ENCODE data around the gene TRMT2A. TPM values are rescaled to one million over a fixed set of nuclear protein-coding genes. Genes with fewer than 3 reads are reported as not detected.

TRMT2A gene
- polyA plus RNA-seq, 4 donors = 44.9 to 58.1 (median 48.8) TPM

DNA sequence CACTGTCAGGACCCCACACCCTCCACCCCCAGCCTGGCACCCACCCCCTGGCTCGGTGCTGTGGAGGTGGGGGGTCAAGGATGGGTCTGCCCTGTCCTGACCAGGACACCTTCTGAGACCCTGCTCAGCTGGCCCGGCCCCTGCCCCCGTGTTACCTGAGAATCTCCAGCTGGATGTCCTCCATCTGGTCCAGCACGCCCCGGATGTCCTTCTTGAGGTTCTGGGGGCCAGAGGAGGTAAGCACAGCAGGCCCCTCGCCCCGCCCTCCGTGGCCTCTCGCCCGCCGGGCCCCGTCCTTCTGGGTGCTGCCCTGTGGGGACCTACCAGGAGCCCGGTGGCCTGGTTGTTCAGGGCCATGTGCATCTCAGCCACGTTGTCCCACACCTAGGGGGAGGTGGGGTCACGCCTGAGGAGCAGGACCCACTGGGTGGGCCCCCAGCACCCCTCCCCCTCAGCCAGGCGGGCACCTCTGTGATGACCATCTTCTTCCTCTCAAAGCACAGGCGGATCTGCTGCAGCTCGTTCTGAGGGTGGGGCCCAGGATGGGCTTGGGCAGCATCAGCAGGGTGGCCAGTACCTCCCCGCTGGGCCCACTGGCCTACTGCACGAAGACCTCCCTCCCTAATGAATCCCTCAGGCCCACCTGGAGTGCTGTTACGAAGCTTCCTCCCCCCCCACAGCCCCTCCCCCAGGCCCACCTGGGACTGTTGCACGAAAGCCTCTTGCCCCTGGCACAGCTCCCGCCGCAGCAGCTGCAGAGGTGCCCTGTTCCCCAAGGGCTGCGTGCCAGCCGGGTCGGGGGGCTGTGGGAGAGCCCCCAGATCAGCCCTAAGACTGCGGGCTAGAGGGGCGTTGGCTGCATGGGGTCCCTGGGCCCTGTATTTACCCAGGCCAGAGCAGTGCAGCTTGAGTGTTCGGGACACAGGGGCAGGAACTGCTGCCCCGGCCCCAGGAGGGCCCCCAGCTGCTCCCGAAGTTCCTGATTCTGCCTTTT, 32.5 kb upstream of the TRMT2A start:
- DNase-seq (ENCODE audit: low read depth in 4 of 4, low spot score in 3 of 4) = no peak

DNA sequence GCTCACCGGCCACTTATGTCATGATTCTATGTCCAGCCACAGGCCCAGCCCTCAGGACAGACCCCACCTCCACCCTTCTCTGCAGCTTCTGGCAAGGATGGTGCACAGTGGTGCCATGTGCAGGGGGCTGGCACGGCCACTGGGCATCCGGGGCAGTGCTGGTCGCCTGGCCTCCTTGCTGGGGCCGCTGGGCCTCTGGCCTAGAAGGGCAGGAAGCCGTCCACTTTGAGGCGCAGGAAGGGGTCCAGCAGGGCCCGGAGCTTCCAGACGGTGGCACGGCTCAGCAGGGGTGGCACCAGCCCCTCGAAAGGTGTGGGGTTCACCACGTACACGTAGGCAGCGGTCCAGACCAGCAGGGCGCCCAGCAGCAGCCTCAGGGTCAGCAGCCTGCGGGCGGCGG, 31.4 kb upstream of the TRMT2A start:
- no peak for DNase-seq (ENCODE audit: low read depth in 4 of 4, low spot score in 3 of 4)

DNA sequence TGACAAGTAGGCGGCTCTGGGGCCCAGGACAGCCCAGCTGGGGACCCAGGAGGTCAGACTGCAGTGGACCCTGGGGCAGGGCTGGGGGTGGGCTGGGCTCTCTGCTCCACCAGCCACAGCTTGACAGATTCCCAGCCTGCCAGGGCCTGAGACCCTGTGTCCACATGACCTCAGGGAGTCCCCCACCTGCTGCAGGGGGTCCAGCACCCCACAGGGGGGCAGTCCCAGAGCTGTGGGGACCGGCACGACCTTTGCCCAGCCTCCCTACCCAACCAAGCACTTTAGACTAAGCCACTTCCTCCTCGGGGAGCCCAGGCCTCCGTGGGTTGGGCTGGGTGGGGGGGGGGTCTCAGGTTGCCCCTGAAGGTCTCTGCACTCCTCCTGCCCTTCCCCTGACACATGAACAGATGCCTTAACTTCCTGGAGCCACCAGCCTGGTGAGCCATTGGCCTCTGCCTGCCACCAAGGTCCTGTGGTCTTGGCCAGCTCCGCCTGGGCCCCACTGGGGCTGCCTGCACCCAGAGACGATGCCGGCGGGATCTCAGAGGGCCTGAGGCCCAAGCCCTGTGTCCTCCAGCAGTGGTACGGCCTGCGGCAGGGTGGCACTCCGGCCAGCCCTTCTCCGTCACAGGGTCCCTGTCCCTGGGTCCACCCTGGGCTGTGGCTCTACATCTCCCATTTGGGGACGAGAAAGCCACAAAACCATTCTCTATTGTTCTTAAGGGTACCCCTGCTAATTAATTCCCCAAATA, 30.4 kb upstream of the TRMT2A start:
- DNase-seq (ENCODE audit: low read depth in 4 of 4, low spot score in 3 of 4) = no peak

DNA sequence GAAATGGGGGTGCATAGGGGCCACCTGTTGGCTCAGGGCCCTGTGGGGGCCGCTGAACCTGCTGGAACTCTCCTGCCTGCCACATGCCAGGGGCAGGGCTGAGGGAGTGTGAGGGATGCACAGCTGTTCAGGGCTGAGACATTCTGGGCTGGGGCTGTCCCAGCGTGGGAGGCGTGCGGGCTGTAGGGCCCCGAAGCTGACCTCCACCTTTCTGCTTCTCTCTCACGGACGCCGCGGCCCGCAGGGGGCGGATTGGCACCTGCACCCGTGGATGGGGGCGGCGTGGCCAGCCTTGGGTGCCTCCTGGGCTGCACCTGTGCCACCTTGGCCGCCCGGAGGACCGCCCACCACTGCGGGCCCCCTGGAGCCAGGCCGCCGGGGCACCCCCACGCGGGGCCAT, 29.8 kb upstream of the TRMT2A start:
- no peak for DNase-seq (ENCODE audit: low read depth in 4 of 4, low spot score in 3 of 4)

DNA sequence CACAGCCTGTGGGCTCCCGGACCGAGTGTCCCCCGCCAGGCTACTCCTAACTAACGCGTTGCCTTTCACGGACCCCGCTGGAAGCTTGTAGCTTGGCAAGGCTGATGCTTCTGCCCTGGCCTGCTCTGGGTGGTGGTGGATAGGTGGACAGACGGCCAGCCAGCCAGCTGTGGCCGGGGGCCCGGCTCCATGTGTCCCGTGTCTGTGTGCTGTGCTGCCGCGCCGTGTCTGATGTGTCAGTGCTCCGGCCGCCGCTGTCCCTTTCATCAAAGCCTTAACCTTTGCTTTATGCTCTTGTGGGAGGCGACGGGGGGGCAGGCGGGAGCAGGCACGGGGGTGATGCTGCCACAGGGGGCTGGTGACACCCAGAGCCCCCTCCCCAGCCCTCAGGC, 28.8 kb upstream of the TRMT2A start:
- no peak for DNase-seq (ENCODE audit: low read depth in 4 of 4, low spot score in 3 of 4)

DNA sequence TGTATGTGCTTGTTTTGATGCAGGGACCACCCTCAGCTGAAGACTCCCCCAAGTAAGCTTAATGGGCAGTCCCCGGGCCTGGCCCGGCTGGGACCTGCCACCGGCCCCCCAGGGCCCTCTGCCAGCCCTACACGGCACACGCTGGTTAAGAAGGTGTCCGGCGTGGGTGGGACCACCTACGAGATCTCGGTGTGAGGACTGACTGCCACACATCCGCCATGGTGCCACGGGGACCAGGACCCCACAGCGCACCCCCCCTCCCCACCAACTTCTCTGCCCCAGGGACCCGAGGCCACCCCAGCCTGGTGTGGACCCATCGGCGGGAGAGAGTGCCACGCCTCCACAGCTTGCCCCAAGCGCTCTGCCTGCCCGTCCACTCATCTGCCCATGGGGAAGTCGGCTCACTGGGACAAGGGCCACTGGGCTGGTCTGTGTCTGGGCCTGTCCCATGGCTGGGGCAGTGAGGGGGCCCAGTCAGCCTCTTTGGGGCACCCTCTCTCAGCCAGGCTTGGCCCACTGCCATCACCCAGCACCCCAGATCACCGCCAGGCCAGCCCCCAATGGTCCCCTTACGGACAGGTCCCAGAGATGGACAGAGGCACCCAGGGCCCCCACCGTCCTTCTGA, 28.3 kb upstream of the TRMT2A start:
- no peak for DNase-seq (ENCODE audit: low read depth in 4 of 4, low spot score in 3 of 4)

DNA sequence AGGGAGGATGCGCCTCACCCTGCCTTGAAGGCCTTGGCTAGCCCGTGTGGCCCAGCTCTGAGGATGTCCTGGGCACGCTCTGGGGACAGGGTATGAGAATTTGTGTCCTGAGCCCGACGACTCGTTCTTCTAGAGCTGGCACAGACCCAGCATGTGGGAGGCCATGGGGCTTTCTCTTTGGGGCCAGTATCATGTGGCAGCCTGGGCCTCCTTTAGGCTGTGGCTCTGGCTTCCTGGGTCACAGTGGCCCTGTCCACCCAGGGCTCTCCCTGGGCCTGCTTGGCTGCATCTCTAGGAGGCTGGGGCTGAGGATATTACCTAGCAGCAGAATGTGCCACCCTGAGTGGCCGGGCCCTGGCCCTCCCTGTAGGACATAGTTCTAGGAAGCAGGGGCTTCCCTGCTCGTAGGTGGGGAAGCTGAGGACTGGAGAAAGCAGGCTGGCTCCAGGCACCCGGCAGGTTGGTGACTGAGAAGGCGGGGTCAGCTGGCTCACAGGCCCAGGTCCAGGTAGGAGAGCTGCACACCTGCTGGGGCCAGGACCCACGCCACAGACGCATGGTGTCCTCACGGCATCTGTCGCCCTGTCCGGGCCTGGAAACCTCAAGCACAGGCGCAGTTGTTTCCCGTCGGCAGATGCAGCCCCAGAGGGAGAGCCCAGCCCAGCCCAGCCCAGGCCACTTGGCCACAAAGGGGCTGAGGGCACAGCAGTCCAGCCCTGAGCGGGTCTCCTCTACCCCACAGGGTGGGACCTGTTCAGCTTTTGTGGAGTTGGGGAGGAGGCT, 27.0 kb upstream of the TRMT2A start:
- DNase-seq (ENCODE audit: low read depth in 4 of 4, low spot score in 3 of 4) = no peak

DNA sequence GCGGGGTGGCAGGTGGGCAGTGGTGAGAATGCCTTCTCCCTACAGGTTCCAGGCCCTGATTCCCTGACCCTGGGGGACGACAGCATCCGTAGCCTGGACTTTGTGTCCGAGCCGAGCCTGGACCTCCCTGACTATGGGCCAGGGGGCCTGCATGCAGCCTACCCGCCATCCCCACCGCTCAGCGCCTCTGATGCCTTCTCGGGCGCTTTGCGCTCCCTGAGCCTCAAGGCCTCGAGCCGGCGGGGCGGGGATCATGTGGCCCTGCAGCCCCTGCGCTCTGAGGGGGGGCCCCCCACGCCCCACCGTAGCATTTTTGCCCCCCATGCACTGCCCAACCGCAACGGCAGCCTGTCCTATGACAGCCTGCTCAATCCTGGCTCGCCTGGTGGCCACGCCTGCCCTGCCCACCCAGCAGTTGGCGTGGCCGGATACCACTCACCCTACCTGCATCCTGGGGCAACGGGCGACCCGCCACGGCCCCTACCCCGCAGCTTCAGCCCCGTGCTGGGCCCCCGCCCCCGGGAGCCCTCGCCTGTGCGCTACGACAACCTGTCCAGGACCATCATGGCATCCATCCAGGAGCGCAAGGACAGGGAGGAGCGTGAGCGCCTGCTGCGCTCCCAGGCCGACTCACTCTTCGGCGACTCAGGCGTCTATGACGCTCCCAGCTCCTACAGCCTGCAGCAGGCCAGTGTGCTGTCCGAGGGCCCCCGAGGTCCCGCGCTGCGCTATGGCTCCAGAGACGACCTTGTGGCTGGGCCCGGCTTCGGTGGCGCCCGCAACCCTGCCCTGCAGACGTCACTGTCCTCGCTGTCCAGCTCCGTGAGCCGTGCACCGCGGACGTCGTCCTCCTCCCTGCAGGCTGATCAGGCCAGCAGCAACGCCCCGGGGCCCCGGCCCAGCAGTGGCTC, 25.9 kb upstream of the TRMT2A start:
- DNase-seq (ENCODE audit: low read depth in 4 of 4, low spot score in 3 of 4) = no peak

DNA sequence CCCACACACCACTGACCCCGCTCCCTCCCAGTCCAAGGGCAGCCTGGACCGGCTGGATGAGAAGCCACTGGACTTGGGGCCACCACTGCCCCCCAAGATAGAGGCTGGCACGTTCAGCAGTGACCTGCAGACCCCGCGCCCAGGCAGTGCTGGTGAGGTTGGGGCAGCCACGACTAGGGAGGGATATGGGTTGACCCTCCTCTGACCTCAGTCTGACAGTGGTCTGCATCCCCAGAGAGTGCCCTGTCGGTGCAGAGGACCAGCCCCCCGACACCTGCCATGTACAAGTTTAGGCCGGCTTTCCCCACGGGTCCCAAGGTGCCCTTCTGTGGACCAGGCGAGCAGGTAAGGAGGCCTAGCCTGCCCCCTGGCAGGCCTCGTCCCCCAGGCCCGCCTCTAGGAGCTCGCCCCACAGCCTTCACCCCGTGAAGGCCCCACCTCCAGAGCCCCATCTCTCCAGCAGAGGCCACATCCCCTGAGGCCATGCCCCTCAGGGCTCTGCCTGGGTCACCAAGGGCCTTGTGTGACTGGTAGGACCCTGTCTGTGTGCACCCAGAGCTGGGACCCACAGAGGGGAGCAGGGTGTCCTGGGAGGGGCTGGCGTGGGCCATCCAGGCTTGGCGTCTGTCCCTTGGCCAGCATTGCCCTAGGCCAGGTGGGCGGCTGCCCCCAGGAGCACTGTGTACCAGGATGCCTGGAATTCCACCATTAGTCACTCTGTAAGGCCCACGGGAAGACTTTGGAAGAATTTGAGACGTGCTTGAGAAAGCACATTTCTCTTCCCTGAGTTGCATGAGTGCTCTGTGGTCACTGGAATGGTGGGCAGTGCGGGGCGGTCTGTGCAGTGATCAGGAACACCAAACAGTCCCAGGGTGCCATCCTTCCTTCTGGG, 24.4 kb upstream of the TRMT2A start:
- no peak for DNase-seq (ENCODE audit: low read depth in 4 of 4, low spot score in 3 of 4)

DNA sequence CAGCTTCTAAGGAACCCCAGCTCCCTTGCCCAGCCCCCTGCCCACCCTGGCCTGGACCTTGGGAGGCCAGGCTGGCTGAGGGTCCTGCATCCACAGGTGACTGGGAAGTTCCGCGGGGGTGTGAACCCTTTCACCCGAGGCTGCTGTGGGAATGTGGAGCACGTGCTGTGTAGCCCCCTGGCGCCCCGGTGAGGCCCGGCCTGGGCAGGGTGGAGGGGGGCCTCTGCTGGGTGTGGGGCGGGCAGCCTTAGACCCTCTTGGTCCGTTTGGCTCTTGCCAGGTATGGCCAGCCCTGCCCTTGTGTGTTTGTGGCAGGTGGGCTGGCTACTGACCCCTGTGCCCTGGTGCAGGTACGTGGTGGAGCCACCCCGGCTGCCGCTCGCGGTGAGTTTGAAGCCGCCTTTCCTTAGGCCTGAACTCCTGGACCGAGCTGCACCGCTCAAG, 23.5 kb upstream of the TRMT2A start:
- no peak for DNase-seq (ENCODE audit: low read depth in 4 of 4, low spot score in 3 of 4)

DNA sequence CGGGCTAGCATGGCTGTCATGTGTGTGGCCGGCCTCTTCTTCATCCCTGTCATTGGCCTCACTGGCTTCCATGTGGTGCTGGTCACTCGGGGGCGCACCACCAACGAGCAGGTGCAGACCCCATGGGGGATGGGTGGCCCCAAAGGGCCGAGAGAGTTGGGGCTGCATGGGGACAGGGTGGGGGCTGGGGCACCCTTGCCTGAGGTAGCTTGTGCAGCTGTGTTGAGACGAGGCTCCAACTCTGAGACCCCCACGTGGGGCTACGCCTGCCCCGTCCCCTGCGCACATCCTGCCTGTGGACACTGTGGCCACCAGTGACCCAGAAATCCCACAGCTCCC, 23.1 kb upstream of the TRMT2A start:
- DNase-seq (ENCODE audit: low read depth in 4 of 4, low spot score in 3 of 4) = no peak

DNA sequence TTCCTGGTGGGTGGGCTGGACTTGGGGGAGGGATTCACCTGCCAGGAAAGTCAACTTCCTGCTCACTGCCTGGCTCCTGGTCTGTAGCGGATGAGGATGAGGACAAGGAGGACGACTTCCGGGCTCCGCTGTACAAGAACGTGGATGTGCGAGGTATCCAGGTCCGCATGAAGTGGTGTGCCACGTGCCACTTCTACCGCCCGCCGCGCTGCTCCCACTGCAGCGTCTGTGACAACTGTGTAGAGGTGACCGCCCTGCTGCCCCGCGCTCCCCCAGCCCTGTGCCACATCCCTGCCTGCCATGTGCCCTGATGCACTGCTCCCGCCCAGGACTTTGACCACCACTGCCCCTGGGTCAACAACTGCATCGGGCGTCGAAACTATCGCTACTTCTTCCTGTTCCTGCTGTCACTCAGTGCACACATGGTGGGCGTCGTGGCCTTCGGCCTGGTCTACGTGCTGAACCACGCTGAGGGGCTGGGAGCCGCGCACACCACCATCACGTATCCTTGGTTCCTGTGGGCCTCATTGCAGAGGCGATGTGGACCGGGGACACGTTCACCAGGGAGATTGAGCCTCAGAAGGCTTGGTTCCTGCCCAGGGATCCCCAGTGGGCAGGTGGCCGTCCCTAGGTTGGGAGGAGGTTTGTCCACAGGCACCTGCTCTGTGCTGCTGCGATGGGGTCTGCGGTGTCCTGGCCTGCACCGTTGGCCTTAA, 22.5 kb upstream of the TRMT2A start:
- DNase-seq (ENCODE audit: low read depth in 4 of 4, low spot score in 3 of 4) = no peak

DNA sequence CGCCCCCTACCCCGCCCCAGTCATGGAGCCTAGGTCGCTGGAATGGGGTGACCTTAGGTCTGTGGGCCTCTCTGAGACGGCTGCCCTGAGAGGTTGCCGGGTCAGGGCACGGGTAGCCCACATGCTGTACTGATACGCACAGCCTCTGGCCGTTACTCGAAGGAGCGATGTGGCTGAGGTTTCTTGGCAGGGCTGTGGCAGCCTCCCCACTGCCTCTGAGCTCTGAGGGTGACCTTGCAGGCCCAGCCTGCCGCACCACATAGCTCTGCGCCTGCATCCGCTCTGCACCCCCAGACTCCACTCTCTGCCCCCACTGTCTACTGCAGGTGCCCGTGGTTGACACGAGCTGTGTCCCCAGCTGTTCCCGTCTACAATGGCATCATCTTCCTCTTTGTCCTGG, 21.8 kb upstream of the TRMT2A start:
- DNase-seq (ENCODE audit: low read depth in 4 of 4, low spot score in 3 of 4) = no peak

DNA sequence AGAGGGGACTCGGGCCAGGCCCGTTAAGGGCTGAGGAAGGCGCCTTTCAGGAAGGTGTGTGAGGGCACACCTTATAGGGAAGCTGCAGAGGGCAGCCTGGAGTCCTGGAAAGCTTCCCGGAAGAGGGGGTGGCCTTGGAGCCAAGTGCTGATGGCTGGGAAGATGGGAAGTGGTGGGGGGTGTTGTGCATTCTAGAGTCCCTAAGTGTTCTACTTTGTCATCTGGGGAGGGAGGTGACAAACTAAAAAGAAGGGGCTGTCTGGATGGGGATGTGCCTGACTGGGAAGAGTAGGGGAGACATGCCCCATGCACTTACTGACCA, 21.4 kb upstream of the TRMT2A start:
- DNase-seq (ENCODE audit: low read depth in 4 of 4, low spot score in 3 of 4) = no peak

DNA sequence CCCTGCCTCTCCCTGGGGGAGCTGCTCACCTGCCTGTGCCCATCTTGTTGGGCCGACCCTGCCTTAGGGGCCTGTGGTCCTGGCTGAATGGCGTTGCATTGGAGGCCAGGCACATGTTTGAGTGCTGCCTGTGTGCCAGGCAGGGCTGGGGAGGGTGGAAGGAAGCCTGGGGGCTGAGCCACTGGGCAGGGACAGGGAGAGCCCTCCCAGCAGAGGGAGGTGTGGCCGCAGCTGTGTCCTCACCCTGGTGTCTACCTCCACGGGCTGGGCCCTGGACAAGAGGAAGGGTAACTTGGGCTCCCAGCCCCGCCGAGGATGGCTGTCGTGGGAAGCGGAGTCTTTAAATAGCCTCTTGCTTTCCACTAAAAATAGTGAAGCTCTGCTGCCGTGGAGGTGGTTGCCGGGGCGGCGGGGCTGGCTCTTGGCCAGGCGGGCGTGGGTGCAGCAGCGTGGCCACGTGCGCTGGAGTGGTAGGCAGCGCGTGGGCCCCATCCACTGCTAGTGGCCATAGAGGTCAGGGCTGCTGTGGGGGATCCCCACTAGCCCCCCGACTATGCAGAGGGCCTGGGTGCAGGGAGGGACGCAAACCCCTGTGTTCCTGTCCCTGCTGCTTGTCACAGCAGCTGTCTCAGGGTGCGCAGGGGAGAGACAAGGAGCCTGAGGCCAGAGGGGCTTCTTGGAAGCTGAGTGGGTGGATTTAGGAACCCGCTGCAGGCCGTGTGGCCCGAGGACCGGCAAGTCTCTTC, 20.8 kb upstream of the TRMT2A start:
- no peak for DNase-seq (ENCODE audit: low read depth in 4 of 4, low spot score in 3 of 4)

DNA sequence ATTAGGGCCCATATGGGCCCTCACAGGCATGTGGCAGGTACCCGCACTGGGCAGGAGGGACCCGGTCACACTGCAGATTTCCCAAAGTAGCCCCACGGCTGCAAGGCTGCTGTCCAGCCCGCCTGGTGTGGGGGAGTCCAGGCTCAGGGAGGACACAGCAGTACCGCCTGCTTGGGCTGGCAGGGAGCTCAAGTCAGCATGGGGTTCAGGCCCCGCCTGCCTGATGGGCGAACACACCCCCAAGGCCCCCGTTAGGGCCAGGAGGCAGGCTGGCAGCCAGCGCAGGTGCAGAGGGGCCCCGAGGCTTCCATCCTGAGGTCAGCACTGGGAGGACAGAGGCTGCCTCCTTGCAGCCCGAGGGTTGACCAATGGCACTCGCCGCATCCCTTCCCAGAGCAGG, 20.1 kb upstream of the TRMT2A start:
- no peak for DNase-seq (ENCODE audit: low read depth in 4 of 4, low spot score in 3 of 4)

DNA sequence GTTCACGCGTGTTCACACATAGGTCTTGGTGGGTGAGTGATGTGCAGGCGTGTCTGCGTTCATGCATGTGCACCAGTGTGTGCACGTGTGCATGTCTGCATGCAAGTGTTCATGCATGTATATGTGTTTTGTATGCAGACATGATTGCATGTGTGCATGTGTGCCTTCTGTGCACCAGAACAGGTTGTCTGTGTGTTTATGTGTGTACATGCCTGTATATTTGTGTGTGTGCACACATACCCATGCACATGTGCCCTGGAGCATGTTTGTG, 19.5 kb upstream of the TRMT2A start:
- DNase-seq (ENCODE audit: low read depth in 4 of 4, low spot score in 3 of 4) = no peak
